ENCODE results near the gene GINS1.

DNA sequence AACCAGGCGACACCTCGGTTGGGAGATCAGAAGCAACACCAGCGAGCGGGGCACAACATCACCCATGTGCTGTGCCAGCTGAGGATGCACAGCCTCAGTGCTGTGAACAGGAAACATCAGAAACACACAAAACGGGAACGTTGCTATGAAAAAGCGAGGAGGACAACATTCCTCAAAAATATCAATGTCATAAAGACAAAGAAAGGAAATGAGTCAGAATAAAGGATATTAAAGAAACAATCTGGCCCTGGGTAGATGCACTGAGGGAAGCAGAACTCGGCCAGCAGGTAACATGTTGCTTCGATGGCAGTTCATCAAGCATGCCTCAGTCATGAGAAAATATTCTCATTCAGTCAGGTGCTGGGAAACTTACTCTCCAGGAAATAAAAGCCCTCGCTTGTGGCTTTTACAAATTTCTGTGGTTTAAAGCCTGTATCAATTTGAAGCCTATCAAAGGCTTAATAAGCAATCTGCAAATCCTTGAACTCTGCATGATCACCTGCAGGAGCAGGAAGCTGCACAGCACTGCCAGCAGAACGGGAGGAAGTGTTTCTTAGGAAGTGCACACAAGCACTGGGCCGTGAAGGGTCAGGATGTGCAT lies 77.5 kb downstream of the GINS1 start:
- TF ChIP-seq POLR2AphosphoS5 (IDR thresholded peaks at IDR 0.05; ENCODE audit: low read depth, low read length), result no peak
- no peak for TF ChIP-seq MXI1 (IDR thresholded peaks at IDR 0.05; ENCODE audit: low read depth, low read length)
